Epidermal melanocyte (primary cell): Measurements from ENCODE around the gene RAD23A.
"Not testable (repeated sequence)": the region's sequence is repeated elsewhere in the genome, so short reads cannot be mapped to it uniquely, and the experiment has no call there.

Experiments
- DNase-seq: peaks from one replicate; pipeline ENCODE4 v3.0.0; 2011; ENCODE audit warnings: low spot score; ENCODE audit not compliant: insufficient read length

RAD23A gene

DNA sequence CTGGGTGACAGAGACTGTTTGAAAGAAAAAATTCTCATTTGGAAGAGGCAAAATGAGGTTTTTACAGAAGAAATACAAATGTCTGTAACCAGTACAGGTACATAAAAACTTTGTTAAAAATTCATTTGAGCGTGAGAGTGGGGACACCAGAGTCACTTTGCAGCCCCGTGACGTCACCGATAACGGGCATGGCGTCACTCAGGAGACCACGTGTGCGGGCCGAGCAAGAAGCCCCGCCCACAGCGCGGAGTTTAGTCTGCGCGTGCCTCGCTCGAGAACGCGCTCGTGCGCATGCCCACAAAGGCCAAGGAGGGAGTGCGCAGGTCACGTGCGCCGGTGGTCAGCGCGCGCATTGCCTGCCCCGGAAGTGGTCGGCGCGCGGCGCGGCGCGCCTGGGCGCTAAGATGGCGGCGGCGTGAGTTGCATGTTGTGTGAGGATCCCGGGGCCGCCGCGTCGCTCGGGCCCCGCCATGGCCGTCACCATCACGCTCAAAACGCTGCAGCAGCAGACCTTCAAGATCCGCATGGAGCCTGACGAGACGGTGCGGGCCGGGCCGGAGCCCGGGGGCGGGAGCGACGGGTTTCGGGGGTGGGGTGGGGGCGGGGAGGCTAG, at the start of gene RAD23A:
Gene RAD23A (plus strand): TSS at position 384 of the 613 bp plus-strand sequence. CDS start 87 bp downstream, at position 471.
- DNase-seq = peak; percentile 96

DNA sequence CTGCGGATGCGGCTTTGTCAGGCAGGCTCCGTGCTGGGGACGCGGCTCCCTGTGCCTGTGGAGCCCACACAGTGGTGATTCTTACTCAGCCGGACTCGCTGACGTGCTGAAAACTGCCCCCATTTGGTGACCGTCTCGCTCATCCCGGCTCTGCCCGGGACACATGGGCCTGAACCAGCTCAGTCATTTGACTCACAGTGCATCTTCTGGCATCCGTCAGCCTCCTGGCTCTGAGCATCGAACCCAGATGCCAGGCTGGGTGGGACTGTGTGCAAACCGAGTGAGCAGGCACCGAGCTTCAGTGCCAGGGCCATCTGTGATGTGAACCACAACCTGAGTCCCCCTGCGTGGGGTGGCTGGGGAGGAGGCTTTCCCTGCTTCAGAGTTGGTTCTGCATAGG, 49.2 kb upstream of the RAD23A start:
- DNase-seq = no peak

DNA sequence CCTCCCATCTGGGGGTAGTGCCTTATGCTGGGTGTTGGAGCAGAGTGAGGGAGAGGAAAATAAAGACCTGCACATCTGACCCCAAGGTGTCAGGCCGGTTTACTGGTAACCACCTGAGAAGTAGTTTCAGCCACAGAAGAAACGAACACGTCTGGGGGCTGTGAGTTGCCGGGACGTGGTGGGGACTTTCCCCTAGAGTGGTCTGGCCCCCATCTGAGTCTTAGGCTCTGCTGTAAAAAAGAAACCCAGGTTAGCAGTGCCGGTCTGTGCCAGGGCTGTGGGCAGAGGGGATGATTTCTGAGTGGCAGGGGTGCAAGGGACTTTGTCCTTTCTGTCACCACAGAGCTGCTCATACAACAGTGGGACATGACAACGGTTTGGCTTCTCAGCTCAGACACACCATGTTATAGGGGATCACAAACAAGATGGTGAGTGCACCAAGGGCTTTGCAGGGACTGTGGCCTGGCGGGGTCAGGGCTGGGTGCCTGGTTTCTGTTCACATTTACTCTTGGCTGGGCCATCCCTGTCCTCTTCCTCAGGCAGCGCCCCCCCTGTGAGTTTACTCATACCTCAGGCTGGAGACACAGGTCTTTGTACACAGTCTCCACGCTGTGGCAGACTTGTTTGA, 45.7 kb upstream of the RAD23A start:
- DNase-seq = no peak

DNA sequence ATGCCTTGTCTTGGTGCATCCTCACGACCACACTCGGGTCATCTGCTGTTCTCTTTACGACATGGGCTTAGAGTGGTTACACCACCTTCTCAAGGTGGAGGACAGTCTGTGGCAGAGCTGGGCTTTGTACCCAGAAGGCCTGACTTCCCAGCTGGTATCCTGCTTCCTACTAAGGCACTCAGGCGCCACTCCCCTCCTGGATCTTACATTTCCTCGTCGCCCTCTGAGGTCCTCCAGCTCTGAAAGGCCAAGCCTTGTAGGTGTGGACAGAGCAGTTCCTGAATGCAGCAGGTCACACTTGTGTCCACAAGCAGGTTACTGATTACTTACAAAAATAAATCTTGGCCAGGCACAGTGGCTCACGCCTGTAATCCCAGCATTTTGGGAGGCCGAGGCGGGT, 38.5 kb upstream of the RAD23A start:
- no peak for DNase-seq

DNA sequence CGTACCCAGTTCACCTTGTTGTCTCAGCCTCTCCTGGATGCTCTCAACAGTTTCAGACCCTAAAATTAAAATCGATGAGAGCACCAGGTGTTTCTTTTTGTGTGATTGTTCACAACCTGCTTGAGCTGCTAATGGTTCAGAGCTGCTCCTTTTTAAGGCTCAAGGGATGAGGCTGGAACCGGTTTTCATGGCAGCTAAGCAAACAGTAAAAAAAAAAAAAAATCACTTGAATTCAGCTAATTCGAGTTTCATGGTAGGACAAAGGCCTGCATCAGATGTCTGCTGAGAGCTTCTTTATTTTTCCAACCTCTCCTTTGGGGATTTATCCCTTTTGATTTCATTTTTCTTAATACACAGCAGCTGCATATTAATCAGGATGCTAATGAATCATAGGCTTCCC, 33.1 kb upstream of the RAD23A start:
- no peak for DNase-seq

DNA sequence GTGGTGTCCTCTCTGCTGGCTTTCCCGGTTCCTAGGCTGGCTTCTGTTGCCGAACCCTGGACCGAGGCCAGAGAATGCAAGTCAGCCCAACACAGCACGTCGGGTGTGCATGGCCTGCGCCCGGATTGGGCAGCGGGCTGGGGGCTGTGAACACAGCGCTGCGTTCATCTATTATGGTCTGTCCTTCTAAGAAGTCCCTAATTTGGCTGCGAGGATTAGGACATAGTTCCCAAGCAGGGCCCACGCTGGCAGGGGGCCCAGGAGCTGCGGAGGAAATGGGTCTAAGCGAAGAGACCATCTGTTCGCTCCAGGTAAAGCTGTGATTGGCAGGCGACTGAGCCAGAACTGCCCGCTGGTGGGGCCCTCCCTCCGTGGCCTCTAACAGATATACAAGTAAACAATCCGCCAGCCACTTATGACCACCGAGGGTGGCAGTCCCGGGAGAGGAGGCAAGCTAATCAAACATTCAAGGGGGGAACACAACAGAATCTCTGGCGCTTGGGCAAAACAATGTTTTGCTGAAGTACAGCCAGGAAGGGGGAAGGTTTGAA, 32.6 kb upstream of the RAD23A start:
- DNase-seq = no peak

DNA sequence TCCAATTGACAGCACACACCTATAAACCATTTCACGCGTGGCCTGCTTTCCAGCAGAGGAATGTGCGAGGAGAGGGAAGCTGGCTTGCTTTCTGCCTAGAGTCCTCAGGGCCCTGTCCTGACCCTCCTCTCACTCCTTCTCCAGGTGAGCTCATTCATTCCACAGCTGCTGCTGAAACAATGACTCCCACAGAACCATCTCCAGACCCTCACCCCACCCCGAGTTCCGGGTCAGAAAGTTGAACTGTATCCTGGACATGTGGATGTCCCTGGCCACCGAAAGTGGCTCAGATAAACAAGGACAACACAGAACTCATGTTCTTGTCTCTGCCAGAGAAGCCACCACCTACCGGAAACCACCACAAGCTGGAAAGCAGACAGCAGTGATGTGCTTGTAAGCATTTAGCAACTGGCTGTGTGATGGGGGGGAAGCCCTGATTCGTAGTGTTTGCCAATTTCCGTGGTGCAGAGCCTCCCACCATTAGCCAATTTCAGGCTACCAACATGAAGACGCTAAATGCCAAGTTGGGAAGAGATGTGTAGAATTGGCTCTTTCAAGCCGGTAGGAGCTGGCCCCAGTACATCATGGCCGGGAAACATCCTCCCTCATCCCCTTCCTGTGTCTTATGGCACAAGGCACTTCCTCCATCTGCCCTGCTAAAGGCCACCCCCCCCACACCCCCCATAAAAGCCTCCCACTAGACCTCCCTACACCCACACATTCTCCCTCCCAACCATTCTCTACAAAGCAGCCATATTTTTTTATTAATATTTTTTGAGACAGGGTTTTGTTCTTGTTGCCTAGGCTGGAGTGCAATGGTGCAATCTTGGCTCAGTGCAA, 31.6 kb upstream of the RAD23A start:
- DNase-seq = no peak

DNA sequence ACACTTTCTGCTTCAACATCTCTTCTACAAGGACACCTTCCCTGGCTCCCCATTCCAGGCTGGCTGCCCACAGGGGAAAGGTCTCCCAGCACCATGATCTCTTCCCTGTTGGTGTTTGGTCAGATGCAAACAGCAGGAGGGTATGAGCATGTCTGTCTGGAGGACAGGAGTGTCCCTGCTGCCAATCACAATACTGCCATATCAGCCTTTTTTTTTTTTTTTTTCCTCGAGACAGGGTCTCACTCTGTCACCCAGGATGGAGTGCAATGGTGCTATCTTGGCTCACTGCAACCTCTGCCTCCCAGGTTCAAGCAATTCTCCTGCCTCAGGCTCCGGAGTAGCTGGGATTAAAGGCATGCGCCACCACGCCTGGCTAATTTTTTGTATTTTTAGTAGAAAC, 29.8 kb upstream of the RAD23A start:
- DNase-seq = not testable (repeated sequence)

DNA sequence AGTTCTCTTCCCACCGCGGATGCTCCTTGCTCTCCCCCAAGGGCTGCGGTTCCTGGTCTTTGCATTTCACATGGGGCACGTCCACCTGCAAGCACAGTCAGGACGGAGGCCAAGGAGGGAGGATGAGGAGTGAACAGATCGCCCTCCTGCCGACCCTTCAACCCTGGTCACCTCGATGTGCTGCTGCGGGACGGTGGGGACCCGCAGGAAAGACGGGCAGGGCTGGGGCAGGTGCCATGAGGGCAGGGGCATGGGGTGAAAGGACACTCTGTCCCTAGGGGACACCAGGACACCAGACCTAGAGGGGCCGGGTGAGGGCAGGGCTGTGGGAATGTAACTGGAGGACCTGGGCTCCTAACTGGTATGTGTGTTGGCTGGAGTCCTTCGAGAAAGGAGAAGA, 27.4 kb upstream of the RAD23A start:
- no peak for DNase-seq

DNA sequence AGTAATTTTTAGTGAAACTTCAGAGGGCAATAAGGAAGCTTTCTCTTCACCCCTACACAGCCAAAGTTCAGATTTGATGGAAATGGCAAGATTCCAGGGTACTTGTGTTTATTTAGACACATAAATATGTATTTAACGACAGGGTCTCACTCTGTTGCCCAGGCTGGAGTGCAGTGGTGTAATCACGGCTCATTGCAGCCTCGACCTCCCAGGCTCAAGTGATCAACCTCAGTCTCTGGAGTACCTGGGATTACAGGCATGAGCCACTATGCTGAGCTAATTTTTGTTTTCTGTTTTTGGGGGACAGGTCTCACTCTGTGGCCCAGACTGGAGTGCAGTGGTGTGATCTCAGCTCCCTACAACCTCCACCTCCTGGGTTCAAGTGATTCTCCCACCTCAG, 24.6 kb upstream of the RAD23A start:
- DNase-seq = no peak

DNA sequence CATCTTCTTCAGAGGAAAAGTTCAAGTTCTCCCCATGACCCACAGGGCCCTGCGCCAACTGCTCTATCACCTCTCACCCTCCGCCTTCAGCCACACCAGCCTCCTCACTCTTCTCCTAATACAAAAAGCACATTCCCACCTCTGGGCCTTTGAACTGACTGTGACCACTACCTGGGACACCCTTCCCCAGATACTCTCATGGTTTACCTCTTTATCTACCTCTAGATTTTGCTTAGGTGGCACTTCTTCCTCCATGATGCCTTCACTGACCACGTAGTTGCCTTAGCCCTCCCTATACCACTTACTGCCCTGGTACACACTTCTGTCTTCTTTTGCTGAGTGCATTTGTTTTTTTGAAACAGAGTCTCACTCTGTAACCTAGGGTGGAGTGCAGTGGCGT, 22.7 kb upstream of the RAD23A start:
- no peak for DNase-seq

DNA sequence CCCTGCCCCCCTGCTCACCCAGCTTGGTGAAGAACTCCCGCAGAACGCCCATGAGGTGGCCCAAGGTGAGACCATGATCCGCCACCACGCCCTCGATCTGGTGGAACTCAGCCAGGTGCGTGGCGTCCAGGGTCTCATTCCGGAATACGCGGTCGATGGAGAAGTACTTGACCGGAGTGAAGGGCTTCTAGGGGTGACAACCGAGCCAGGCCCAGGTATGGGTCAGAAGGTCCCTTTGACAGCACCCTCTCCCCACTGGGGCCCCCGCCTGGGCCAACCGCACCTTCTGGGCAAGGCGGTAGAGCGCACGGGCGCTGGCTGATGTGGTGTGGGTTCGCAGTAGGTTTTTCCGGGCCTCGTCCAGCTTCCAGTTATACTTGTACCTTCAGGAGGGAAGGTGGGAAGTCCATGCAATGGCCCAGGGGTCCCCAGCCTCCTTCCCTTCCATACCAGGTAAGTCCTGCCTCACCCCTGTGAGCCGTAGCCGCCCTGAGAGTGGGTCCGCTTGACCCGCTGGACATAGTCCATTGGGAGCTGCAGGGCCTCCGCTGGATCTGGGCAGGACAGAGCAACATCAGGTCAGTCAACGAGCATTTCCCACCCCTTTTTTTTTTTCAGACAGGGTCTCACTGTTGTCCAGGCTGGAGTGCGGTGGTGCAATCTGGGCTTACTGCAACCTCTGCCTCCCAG, 20.9 kb upstream of the RAD23A start:
- DNase-seq = no peak

DNA sequence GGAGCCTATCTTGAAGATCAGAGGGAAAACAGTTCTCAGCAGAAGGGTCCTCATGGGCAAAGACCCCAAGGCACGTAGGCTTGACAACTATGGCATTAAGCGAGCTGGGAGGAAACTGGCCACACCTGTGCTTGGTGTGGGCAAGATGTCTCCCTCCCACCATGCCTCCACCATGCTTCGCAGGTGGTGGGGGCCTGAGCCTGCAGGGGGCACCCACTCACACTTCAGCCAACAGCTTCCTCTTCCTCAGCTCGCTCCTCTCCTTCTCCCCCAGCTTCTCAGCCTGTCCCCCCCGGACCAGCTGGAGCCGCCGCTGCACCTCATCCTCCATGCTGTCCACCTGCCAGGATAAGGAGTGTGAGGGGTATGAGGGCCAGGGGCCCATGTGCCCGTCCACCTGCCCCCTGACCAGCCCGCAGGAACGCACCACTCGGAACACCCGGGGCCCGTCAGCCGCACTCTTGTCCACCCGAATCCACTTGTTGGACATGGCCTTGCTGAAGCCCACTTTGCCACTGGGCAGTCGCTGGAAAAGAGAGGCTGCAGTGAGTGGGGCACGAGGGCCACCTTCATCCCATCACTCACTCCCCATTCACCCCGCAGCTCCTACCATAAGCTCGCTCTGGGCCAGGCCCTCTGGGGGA, 15.5 kb upstream of the RAD23A start:
- no peak for DNase-seq

DNA sequence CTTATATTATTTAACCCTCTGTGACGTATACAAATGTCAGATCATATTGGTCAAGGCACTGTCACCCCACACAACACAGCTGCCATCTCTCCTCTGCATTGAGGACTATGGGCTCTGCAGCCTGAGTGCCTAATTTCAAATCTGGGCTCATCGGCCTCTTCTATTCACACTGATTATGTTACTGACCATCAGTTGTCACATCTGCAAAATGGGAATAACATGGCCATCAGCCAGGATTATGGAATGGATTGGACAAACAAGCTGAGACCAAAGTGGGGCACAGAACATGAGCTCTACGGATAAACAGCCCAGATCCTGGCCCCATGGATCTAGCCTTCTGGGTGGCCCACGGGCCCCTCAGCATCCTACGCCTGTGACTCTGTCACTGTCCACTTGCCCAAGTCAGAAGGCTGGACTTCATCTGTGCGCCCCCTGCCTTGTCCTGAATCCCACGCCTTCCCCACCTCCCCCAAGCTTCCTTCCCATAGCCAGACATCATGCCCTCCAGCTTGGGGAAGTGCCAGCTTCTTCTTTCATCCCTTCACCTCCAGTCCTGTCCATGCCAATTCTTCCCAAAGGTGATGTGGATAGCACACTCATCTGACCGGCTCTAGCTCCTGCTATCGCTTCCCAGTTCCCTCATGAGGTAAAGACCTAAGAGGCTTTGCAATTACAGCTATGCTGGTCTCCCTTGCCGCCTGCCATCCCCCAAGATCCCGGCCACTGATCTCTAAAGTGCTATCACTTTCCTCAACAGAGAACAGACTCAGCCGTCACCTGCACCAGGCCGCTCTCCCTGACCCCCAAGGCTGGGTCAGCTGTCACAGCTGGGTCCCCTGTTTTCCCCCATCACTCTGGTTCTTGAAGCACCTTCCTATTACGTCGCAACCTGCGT, 13.0 kb upstream of the RAD23A start:
- DNase-seq = no peak

DNA sequence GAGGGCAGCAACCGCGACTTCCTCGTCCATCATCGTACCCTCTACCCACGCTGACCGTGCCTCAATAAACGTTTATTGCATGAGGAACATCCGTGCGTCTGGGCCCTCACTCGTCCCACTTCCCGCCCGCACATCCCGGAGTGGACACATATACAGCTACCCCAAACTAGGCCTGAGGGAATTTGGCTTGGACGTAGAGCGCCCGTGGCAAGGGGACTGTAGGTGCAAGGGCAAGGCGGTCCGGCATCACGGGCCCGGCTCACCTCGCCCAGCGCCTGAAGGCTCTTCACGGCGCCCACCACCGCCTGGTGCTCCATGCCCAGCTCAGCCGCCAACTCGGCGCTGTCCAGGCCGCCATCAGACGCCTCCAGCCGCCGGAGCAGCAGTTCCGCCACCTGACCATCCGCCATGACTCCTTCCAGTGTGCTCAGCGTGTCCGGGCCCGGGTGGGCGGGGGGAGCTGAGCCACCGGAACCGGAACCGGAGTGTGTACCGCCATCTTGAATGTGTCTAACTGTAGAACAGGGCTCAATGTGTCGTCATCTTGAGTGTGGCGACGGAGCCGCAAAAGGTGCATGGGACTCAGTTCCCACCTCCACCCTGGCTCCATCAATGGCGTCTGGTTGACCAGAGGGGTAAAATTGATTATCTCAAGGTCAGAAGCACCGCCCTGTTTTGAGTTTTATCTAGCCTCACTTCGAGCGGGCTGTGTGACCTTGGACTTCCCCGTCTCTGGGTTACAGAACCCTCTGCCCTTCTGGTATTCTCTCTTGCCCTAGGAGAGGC, 12.2 kb upstream of the RAD23A start, which contains the start of gene FARSA:
Gene FARSA (minus strand): TSS at position 425 of the 786 bp plus-strand sequence. CDS start 15 bp downstream, at position 410.
- DNase-seq = peak; percentile 85

DNA sequence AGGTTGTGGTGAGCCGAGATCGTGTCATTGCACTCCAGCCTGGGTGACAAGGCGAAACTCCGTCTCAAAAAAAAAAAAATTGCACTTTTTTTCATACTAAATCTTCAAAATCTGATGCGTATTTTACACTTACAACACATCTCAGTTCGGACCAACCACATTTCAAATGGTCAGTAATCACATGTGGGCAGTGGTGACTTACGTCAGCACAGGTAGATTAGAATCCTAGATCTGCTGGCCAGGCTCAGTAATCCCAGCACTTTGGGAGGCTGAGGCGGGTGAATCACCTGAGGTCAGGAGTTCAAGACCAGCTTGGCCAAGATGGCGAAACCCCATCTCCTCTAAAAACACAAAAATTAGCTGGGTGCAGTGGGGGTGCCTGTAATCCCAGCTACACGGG, 10.6 kb upstream of the RAD23A start:
- DNase-seq = no peak

DNA sequence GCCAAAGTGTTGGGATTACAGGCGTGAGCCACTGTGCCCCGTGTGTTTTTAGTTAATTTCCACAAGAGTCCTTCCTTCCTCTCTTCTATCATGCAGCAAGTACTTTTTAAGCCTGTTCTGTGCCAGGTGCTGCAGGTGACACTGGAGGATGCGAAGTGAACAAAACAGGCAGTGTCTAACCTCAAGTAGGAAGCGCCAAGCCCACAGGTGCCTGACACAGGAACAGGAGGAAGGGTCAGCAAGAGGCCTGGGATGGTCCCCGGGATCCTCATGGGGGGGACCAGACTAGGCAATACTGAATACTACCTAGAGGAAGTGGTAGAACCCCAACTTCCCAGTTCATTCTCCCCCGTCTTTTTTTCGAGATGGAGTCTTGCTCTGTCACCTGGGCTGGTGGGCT, 9.1 kb upstream of the RAD23A start:
- DNase-seq = no peak

DNA sequence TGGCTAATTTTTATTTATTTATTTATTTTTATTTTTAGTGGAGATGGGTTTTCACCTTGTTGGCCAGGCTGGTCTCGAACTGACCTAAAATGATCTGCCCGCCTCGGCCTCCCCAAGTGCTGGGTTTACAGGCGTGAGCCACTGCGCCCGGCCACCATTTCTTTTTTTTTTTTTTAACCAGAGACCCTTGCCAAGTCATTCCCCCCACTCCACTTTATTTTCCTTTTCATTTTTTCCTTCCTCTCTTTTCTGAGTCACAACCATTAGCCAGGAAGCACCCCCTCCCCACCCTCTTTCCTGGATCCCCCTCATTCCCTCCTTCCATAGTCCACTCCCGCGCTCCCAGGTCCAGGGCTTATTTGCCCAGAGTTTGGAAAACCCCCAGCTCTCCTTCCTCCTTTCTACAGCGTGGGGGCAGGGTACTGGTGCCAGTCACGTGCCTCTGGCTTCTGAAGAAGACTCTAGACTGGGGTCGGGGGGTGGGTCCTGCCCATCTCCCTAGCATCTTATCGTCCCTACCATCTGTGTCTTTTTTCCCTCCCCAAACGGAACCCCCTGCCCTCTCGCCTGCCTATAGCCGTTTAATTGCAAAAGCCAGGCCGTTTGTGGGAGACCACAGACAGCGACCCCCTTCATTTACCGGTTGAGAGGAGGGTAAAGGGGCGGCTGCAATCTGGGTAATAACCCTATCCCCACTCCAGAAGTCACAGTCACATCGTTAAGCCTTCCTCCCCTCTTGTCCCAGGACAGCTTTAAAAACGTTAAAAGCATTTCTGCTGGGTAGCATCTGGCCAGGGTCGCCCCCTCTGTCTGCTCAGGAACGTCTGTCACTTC, 8.4 kb upstream of the RAD23A start:
- DNase-seq = no peak
